LNCAP (cell line): ENCODE measurements around the gene SLC30A1.

Source experiments
- TF ChIP-seq, protein P1 (sequence below): fragments of 450-650 bp; IDR thresholded peaks from 2 replicates; pipeline ENCODE4 v1.5.1; 2017; ENCODE audit warnings: mild to moderate bottlenecking

The SLC30A1 gene

DNA sequence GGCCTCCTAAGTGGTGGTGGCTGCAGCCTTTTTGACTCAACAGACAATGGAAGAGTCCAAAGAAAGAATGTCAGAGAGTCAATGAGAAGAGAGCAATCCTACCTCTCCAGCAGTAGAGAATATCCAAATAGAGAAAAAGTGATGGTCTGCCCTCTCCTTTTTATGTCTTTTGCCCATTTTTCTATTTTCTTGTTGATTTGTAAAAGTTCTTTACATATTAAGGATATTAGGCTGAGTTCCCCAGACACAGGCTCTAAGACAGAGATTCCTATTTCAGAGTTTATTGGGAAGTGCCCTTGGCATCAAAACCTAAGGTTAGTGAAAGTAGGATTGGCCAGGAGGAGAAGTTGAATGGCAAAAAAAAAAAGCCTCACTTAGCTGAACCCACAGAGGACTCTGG lies 20.3 kb upstream of the SLC30A1 start:
- TF ChIP-seq, protein P1, sequence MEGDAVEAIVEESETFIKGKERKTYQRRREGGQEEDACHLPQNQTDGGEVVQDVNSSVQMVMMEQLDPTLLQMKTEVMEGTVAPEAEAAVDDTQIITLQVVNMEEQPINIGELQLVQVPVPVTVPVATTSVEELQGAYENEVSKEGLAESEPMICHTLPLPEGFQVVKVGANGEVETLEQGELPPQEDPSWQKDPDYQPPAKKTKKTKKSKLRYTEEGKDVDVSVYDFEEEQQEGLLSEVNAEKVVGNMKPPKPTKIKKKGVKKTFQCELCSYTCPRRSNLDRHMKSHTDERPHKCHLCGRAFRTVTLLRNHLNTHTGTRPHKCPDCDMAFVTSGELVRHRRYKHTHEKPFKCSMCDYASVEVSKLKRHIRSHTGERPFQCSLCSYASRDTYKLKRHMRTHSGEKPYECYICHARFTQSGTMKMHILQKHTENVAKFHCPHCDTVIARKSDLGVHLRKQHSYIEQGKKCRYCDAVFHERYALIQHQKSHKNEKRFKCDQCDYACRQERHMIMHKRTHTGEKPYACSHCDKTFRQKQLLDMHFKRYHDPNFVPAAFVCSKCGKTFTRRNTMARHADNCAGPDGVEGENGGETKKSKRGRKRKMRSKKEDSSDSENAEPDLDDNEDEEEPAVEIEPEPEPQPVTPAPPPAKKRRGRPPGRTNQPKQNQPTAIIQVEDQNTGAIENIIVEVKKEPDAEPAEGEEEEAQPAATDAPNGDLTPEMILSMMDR = no peak

DNA sequence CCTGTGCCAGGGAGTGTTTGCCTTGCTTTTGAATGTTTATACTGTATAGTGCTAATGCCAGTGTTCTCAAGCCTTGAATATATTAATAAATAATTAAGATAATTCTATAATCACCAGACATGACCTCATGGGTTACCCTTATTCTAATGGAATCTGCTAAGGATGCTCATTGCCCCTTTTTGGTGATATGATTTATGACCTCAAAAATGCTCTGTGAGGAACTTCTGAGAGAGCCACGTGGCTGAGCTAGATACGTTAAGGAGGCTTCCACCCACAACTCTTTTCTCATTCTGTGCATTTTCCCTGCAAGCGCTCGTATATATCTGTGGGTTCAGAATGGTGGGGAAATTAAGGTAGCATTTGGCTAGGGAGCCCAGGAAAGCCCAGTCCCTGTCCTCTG lies 19.6 kb upstream of the SLC30A1 start:
- TF ChIP-seq, protein P1 = no peak

DNA sequence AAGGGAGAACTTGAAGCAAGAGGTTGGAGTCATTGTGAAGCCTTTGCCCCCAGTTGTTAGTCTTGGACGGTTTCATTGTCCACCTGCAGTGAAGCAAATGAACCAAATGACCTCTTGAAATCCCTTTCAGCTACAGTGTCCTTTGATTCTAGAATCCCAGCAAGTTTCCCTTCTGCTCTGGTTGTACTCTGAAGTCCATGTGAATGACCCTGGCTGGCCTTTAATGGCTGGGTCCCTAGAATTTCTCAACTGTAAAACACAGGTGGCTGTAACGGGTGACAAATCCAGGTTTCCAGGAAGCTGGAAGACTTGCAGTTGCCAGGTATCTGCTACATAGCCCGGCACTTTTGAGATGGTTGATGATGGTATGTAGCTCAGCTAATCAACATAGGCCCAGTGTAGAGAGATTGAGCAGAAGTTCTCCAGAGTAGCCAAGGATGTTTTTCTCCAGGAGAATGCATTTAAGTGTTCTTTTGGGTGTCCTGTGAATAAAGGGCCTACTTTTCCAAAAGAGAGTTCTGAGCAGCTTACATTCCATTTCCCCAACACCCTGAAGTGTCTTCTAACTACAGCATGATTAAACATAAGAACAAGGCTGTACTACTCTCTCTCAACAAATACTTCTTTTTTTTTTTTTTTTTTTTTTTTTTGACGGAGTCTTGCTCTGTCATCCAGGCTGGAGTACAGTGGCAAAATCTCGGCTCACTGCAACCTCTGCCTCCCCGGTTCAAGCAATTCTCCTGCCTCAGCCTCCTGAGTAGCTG lies 17.6 kb upstream of the SLC30A1 start:
- TF ChIP-seq, protein P1 = no peak

DNA sequence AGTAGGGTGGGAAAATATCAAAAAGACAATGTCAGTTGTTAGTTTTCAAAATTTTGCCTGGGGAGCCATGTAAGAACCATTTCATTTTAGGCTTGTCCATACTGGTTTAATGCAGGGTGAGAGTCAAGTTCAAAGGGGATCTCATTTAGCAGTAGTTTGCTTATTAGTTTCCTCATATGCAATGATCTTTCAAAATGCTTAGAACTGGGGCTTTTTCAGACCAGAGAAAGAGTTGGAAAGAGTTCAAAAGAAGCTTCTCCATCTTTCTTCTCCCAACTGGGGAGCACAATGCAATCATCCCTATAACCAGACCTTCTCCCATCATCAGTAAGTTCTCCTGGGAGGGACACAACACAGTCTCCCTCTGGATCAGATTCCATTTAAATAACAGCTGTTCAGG lies 16.5 kb upstream of the SLC30A1 start:
- TF ChIP-seq, protein P1 = no peak

DNA sequence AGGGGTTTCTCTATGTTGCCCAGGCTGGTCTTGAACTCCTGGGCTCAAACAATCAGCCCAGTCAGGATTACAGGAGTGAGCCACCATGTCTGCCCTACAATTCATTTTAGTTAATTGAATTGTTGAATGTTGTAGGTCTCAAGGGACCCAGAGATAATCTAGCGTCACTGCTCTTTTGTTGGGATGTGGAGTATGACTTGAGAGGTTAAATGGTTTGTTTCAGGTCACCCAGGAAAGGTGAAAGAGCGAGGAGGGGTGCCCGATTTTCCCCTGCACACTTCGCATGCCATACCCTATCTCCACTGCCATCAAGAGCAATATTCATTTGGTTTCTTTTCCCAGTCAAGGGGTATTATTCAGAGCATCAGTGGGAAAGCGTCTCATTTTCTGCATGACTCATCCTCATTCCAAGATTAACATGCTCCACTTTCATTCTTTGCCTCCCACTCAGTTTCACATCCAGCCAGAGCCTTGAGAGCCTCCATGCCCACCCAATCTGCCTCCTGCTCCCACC lies 13.1 kb upstream of the SLC30A1 start:
- TF ChIP-seq, protein P1 = no peak

DNA sequence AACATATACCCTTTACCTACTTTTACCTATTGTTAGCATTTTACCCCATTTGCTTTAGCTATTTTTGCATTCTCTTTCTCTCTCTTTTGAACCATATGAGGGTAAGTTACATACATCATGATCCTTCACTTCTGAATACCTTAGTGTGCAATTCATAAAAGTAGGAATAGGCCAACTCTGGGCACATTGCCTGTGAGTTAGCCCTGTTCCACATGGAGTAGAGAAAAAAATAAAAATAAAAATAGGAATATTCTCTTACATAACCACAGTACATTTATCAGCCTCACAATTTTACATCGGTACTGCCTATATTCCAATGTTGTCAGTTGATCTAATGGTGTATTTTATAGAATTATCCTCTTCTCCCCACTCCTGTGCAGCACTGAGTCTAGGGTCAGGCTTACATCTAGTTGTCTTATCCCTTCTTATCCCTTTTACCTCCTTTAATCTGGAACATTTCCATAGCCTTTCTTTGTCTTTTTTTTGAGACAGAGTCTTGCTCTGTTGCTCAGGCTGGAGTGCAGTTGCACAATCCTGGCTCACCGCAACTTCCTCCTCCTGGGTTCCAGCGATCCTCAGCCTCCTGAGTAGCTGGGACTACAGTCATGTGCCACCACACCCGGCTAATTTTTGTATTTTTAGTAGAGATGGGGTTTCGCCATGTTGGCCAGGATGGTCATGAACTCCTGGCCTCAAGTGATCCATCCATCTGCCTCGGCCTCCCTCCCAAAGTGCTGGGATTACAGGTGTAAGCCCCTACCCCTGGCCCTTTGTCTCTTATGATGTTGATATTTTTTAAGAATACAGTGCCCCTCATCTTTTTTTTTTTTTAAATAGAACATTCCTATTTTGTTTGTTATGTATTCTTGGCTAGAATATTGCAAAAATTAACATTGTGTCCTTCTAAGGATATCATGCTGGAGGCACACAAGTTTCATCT lies 11.1 kb upstream of the SLC30A1 start:
- TF ChIP-seq, protein P1 = no peak

DNA sequence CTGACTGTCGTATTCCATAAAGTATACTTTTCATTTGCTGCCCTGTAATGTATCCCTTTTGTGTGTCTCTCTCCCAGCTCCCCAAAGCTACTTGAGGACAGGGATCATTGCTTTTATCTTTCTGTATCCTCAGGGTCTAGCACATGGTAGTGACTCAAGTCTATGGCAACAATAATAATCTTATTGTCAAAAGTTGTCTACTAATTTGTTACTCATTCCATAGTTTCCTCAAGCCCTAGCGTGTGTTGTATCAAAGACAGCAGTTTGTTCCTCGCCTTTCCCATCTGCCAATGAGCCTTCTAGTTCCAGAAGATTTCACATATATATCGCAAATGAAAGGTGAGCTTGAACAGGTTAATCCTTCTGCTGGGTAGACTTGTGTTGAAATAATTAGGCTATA lies 9.8 kb upstream of the SLC30A1 start:
- TF ChIP-seq, protein P1 = no peak
